HepG2 (cell line): ENCODE measurements around the gene C1QBP. TPM values are rescaled to one million over a fixed set of nuclear protein-coding genes. Genes with fewer than 3 reads are reported as not detected.

ENCODE experiments used
- CEBPB ChIP-seq: IDR thresholded peaks from 2 replicates; pipeline ENCODE4 v1.6.1; 2011; ENCODE audit warnings: low read depth, low read length, improper control_type of control experiment, borderline replicate concordance
- CEBPG ChIP-seq: IDR thresholded peaks from 2 replicates; pipeline ENCODE4 v1.6.1; 2016
- GATA4 ChIP-seq: sonication (generic); IDR thresholded peaks from 2 replicates; pipeline ENCODE4 v1.6.1; 2016; ENCODE audit warnings: antibody characterized with exemption, low read depth, borderline replicate concordance
- KAT2B ChIP-seq: fragments of 150-350 bp; IDR thresholded peaks from 2 replicates; pipeline ENCODE4 v1.6.1; 2014; ENCODE audit warnings: low read depth, low read length, borderline replicate concordance
- KLF12 ChIP-seq: sonication (generic); formaldehyde crosslinking; IDR thresholded peaks from 2 replicates; pipeline ENCODE4 v1.4.0; 2020; ENCODE audit warnings: missing genetic modification reagents, borderline replicate concordance
- KMT2B ChIP-seq: IDR thresholded peaks from 2 replicates; pipeline ENCODE4 v1.6.1; 2016; ENCODE audit warnings: missing genetic modification reagents, missing compliant biosample characterization
- NFKB2 ChIP-seq: sonication (generic); formaldehyde crosslinking; IDR thresholded peaks from 2 replicates; pipeline ENCODE4 v1.4.0; 2020; ENCODE audit warnings: missing genetic modification reagents, borderline replicate concordance
- NFKBIZ ChIP-seq: IDR thresholded peaks from 2 replicates; pipeline ENCODE4 v1.6.1; 2018; ENCODE audit warnings: missing genetic modification reagents, missing compliant biosample characterization
- NR1H2 ChIP-seq: sonication (generic); formaldehyde crosslinking; IDR thresholded peaks from 2 replicates; pipeline ENCODE4 v1.8.1; 2022; ENCODE audit warnings: low read depth, missing genetic modification reagents, borderline replicate concordance
- PAWR ChIP-seq: sonication (generic); formaldehyde crosslinking; IDR thresholded peaks from 2 replicates; pipeline ENCODE4 v1.4.0; 2020; ENCODE audit warnings: missing genetic modification reagents, mild to moderate bottlenecking, borderline replicate concordance
- PRPF4 ChIP-seq: fragments of 200-400 bp; formaldehyde crosslinking; IDR thresholded peaks from 2 replicates; pipeline ENCODE4 v1.6.1; 2016; ENCODE audit warnings: low read length, low read depth; ENCODE audit not compliant: poor library complexity, severe bottlenecking
- REXO4 ChIP-seq: sonication (generic); formaldehyde crosslinking; IDR thresholded peaks from 2 replicates; pipeline ENCODE4 v1.8.0; 2022; ENCODE audit warnings: missing genetic modification reagents, mild to moderate bottlenecking, borderline replicate concordance
- SMC3 ChIP-seq: IDR thresholded peaks from 2 replicates; pipeline ENCODE4 v1.6.1; 2011; ENCODE audit warnings: low read length, improper control_type of control experiment
- SRF ChIP-seq: IDR thresholded peaks from 2 replicates; pipeline ENCODE4 v1.6.1; 2011; ENCODE audit warnings: mild to moderate bottlenecking, low read depth, low read length, moderate library complexity
- SYNCRIP ChIP-seq: fragments of 200-400 bp; formaldehyde crosslinking; IDR thresholded peaks from 2 replicates; pipeline ENCODE4 v1.6.1; 2018; ENCODE audit warnings: mild to moderate bottlenecking, low read depth, low read length; ENCODE audit not compliant: insufficient read depth
- TOPORS ChIP-seq: sonication (generic); formaldehyde crosslinking; IDR thresholded peaks from 2 replicates; pipeline ENCODE4 v1.8.0; 2023; ENCODE audit warnings: mild to moderate bottlenecking, missing genetic modification reagents
- XRCC5 ChIP-seq: fragments of 200-400 bp; formaldehyde crosslinking; optimal IDR thresholded peaks from 2 replicates; pipeline ENCODE3; 2017; ENCODE audit warnings: mild to moderate bottlenecking, low read length
- ZBTB33 ChIP-seq: sonication (generic); formaldehyde crosslinking; IDR thresholded peaks from 2 replicates; pipeline ENCODE4 v1.4.0; 2020; ENCODE audit warnings: missing genetic modification reagents
- ZFP62 ChIP-seq: sonication (generic); formaldehyde crosslinking; IDR thresholded peaks from 2 replicates; pipeline ENCODE4 v1.4.0; 2020; ENCODE audit warnings: missing genetic modification reagents
- ZMYM2 ChIP-seq: sonication (generic); formaldehyde crosslinking; IDR thresholded peaks from 2 replicates; pipeline ENCODE4 v1.8.0; 2022; ENCODE audit warnings: mild to moderate bottlenecking, missing genetic modification reagents
- ZNF224 ChIP-seq: sonication (generic); formaldehyde crosslinking; IDR thresholded peaks from 2 replicates; pipeline ENCODE4 v1.5.0; 2020; ENCODE audit warnings: mild to moderate bottlenecking, missing genetic modification reagents
- ZNF30 ChIP-seq: sonication (generic); formaldehyde crosslinking; IDR thresholded peaks from 2 replicates; pipeline ENCODE4 v1.5.0; 2020; ENCODE audit warnings: mild to moderate bottlenecking, missing genetic modification reagents
- ZNF432 ChIP-seq: sonication (generic); formaldehyde crosslinking; IDR thresholded peaks from 2 replicates; pipeline ENCODE4 v1.5.0; 2020; ENCODE audit warnings: missing genetic modification reagents, mild to moderate bottlenecking, borderline replicate concordance
- ZNF563 ChIP-seq: sonication (generic); formaldehyde crosslinking; IDR thresholded peaks from 2 replicates; pipeline ENCODE4 v1.8.0; 2022; ENCODE audit warnings: mild to moderate bottlenecking, moderate library complexity, missing genetic modification reagents
- ZNF7 ChIP-seq: IDR thresholded peaks from 2 replicates; pipeline ENCODE4 v1.6.1; 2016; ENCODE audit warnings: missing biosample characterization, missing genetic modification reagents
- ZSCAN30 ChIP-seq: sonication (generic); formaldehyde crosslinking; IDR thresholded peaks from 2 replicates; pipeline ENCODE4 v1.5.0; 2020; ENCODE audit warnings: mild to moderate bottlenecking, missing genetic modification reagents
- ZSCAN9 ChIP-seq: IDR thresholded peaks from 2 replicates; pipeline ENCODE4 v1.6.1; 2016; ENCODE audit warnings: borderline replicate concordance
- polyA plus RNA-seq, 8 experiments: library from polyadenylated mRNA; depleted of rRNA in 3 of 8; stranded (reverse) in 7 of 8; unstranded in 1 of 8; fragments of >200 nt; fragmentation: Illumina TruSeq in 4 of 8; extraction: Trizol in 4 of 8; gene quantifications; 2 replicates each; pipeline versions ENCODE4 v1.2.1 to v1.2.3, GENCODE V29; 2011 to 2016; ENCODE audit warnings: low read depth in 4 of 8, missing spikeins in 1 of 8, mixed read lengths in 1 of 8; ENCODE audit not compliant: insufficient read depth in 1 of 8
- total RNA-seq, 5 experiments: library from RNA; depleted of rRNA; stranded (reverse); fragments of >200 nt; fragmentation: Illumina TruSeq; extraction: Trizol; gene quantifications; 2 replicates each; pipeline ENCODE4 v1.2.3, GENCODE V29; 2016; ENCODE audit warnings: low read depth in 1 of 5
- TF ChIP-seq, protein P1 (sequence below): sonication (generic); formaldehyde crosslinking; IDR thresholded peaks from 2 replicates; pipeline ENCODE4 v1.5.1; 2020; ENCODE audit warnings: missing genetic modification reagents, mild to moderate bottlenecking, borderline replicate concordance

C1QBP gene
- total and polyA plus RNA-seq, 2 of the 13 experiments (the other 11 are each of a cell fraction or from before 2014, with no cell fraction given): 219 to 680 TPM

- TF ChIP-seq ZNF30 (CRISPR knock-in tag) (peak; percentile 86; the same call in 1 of the 2 replicates), KMT2B (CRISPR knock-in tag) (peak; percentile 86), CEBPB (no peak), ZNF224 (CRISPR knock-in tag) (no peak), GATA4 (no peak), CEBPG (CRISPR knock-in tag) (no peak), ZSCAN30 (CRISPR knock-in tag) (no peak), SRF (no peak), PAWR (CRISPR knock-in tag) (no peak), ZFP62 (CRISPR knock-in tag) (no peak), XRCC5 (peak; percentile 18), ZMYM2 (CRISPR knock-in tag) (no peak), ZNF7 (CRISPR knock-in tag) (0 out of 2 replicates have a peak, but pooled peaks have one; percentile 21), KLF12 (CRISPR knock-in tag) (no peak), TOPORS (CRISPR knock-in tag) (0 out of 2 replicates have a peak, but pooled peaks have one; percentile 43), ZSCAN9 (CRISPR knock-in tag) (peak; percentile 61; the same call in 1 of the 2 replicates), ZBTB33 (CRISPR knock-in tag) (peak; percentile 49), NFKB2 (CRISPR knock-in tag) (no peak), NR1H2 (CRISPR knock-in tag) (0 out of 2 replicates have a peak, but pooled peaks have one; percentile 27), SYNCRIP (no peak), NFKBIZ (CRISPR knock-in tag) (no peak; the same call in 1 of the 2 replicates), KAT2B (no peak), SMC3 (no peak), PRPF4 (no peak), REXO4 (CRISPR knock-in tag) (peak; percentile 70; the same call in 1 of the 2 replicates), ZNF563 (CRISPR knock-in tag) (peak; percentile 81; the same call in 1 of the 2 replicates), ZNF432 (no peak)
- TF ChIP-seq, protein P1, sequence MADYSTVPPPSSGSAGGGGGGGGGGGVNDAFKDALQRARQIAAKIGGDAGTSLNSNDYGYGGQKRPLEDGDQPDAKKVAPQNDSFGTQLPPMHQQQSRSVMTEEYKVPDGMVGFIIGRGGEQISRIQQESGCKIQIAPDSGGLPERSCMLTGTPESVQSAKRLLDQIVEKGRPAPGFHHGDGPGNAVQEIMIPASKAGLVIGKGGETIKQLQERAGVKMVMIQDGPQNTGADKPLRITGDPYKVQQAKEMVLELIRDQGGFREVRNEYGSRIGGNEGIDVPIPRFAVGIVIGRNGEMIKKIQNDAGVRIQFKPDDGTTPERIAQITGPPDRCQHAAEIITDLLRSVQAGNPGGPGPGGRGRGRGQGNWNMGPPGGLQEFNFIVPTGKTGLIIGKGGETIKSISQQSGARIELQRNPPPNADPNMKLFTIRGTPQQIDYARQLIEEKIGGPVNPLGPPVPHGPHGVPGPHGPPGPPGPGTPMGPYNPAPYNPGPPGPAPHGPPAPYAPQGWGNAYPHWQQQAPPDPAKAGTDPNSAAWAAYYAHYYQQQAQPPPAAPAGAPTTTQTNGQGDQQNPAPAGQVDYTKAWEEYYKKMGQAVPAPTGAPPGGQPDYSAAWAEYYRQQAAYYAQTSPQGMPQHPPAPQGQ (CRISPR knock-in tag): no peak
Measured at GRCh38 chr17:5486206-5487124, 47.5 kb upstream of the C1QBP start, which contains the start of gene MIS12 (continued).
